HepG2 (cell line): Measurements from ENCODE around the gene RRAD. TPM values are rescaled to one million over a fixed set of nuclear protein-coding genes. Genes with fewer than 3 reads are reported as not detected.

Source experiments
- HNRNPL ChIP-seq: fragments of 200-400 bp; formaldehyde crosslinking; IDR thresholded peaks from 2 replicates; pipeline ENCODE4 v1.6.1; 2017; ENCODE audit warnings: mild to moderate bottlenecking, low read depth, low read length
- SETDB1 ChIP-seq: sonication (generic); formaldehyde crosslinking; IDR thresholded peaks from 2 replicates; pipeline ENCODE4 v1.5.1; 2020; ENCODE audit warnings: missing genetic modification reagents, mild to moderate bottlenecking, borderline replicate concordance
- THYN1 ChIP-seq: sonication (generic); formaldehyde crosslinking; IDR thresholded peaks from 2 replicates; pipeline ENCODE4 v1.8.1; 2023; ENCODE audit warnings: low read depth, mild to moderate bottlenecking, moderate library complexity, missing genetic modification reagents, borderline replicate concordance
- ZBTB7B ChIP-seq: sonication (generic); formaldehyde crosslinking; IDR thresholded peaks from 2 replicates; pipeline ENCODE4 v1.4.0; 2020; ENCODE audit warnings: missing genetic modification reagents
- ZMYM4 ChIP-seq: sonication (generic); formaldehyde crosslinking; IDR thresholded peaks from 2 replicates; pipeline ENCODE4 v1.8.1; 2023; ENCODE audit warnings: mild to moderate bottlenecking, missing genetic modification reagents
- polyA plus RNA-seq, 8 experiments: library from polyadenylated mRNA; depleted of rRNA in 3 of 8; stranded (reverse) in 7 of 8; unstranded in 1 of 8; fragments of >200 nt; fragmentation: Illumina TruSeq in 4 of 8; extraction: Trizol in 4 of 8; gene quantifications; 2 replicates each; pipeline versions ENCODE4 v1.2.1 to v1.2.3, GENCODE V29; 2011 to 2016; ENCODE audit warnings: low read depth in 4 of 8, missing spikeins in 1 of 8, mixed read lengths in 1 of 8; ENCODE audit not compliant: insufficient read depth in 1 of 8
- total RNA-seq, 5 experiments: library from RNA; depleted of rRNA; stranded (reverse); fragments of >200 nt; fragmentation: Illumina TruSeq; extraction: Trizol; gene quantifications; 2 replicates each; pipeline ENCODE4 v1.2.3, GENCODE V29; 2016; ENCODE audit warnings: low read depth in 1 of 5
- TF ChIP-seq, protein P1 (sequence below): fragments of 450-650 bp; IDR thresholded peaks from 2 replicates; pipeline ENCODE4 v1.6.1; 2017; ENCODE audit warnings: mild to moderate bottlenecking
- TF ChIP-seq, protein P2 (sequence below): sonication (generic); formaldehyde crosslinking; conservative IDR thresholded peaks from 2 replicates; pipeline ENCODE4 v1.4.0; 2020; ENCODE audit warnings: missing genetic modification reagents
- TF ChIP-seq, protein P3 (sequence below): IDR thresholded peaks from 2 replicates; pipeline ENCODE4 v1.6.1; 2016; ENCODE audit warnings: mild to moderate bottlenecking
- TF ChIP-seq, protein P4 (sequence below): sonication (generic); formaldehyde crosslinking; IDR thresholded peaks from 2 replicates; pipeline ENCODE4 v1.5.0; 2020; ENCODE audit warnings: mild to moderate bottlenecking, missing genetic modification reagents, moderate library complexity
- TF ChIP-seq, protein P5 (sequence below), 2 experiments: fragments of 450-650 bp in 1 of 2; sonication (generic) in 1 of 2; formaldehyde crosslinking in 1 of 2; IDR thresholded peaks; 2 replicates each; pipeline versions ENCODE4 v1.6.1 to v1.8.0; 2016 to 2022; ENCODE audit warnings: antibody characterized with exemption in 1 of 2, mild to moderate bottlenecking in 1 of 2, missing genetic modification reagents in 1 of 2

Gene RRAD
- total and polyA plus RNA-seq, 2 of the 13 experiments (the other 11 are each of a cell fraction or from before 2014, with no cell fraction given) = 0.80 to 1.1 TPM

GRCh38 chr16:66905633-66906539 lies 19.4 kb downstream of the RRAD start (continued):
- TF ChIP-seq, protein P1, sequence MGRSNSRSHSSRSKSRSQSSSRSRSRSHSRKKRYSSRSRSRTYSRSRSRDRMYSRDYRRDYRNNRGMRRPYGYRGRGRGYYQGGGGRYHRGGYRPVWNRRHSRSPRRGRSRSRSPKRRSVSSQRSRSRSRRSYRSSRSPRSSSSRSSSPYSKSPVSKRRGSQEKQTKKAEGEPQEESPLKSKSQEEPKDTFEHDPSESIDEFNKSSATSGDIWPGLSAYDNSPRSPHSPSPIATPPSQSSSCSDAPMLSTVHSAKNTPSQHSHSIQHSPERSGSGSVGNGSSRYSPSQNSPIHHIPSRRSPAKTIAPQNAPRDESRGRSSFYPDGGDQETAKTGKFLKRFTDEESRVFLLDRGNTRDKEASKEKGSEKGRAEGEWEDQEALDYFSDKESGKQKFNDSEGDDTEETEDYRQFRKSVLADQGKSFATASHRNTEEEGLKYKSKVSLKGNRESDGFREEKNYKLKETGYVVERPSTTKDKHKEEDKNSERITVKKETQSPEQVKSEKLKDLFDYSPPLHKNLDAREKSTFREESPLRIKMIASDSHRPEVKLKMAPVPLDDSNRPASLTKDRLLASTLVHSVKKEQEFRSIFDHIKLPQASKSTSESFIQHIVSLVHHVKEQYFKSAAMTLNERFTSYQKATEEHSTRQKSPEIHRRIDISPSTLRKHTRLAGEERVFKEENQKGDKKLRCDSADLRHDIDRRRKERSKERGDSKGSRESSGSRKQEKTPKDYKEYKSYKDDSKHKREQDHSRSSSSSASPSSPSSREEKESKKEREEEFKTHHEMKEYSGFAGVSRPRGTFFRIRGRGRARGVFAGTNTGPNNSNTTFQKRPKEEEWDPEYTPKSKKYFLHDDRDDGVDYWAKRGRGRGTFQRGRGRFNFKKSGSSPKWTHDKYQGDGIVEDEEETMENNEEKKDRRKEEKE = no peak
- TF ChIP-seq, protein P2, sequence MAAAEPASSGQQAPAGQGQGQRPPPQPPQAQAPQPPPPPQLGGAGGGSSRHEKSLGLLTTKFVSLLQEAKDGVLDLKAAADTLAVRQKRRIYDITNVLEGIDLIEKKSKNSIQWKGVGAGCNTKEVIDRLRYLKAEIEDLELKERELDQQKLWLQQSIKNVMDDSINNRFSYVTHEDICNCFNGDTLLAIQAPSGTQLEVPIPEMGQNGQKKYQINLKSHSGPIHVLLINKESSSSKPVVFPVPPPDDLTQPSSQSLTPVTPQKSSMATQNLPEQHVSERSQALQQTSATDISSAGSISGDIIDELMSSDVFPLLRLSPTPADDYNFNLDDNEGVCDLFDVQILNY (CRISPR knock-in tag) = no peak
- TF ChIP-seq ZBTB7B (CRISPR knock-in tag) = no peak; the same call in 1 of the 2 replicates
- TF ChIP-seq HNRNPL = no peak
- TF ChIP-seq ZMYM4 (CRISPR knock-in tag) = peak; percentile 83
- TF ChIP-seq, protein P3, sequence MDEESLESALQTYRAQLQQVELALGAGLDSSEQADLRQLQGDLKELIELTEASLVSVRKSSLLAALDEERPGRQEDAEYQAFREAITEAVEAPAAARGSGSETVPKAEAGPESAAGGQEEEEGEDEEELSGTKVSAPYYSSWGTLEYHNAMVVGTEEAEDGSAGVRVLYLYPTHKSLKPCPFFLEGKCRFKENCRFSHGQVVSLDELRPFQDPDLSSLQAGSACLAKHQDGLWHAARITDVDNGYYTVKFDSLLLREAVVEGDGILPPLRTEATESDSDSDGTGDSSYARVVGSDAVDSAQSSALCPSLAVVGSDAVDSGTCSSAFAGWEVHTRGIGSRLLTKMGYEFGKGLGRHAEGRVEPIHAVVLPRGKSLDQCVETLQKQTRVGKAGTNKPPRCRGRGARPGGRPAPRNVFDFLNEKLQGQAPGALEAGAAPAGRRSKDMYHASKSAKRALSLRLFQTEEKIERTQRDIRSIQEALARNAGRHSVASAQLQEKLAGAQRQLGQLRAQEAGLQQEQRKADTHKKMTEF (CRISPR knock-in tag) = peak; percentile 67
- TF ChIP-seq THYN1 = no peak
- TF ChIP-seq, protein P4, sequence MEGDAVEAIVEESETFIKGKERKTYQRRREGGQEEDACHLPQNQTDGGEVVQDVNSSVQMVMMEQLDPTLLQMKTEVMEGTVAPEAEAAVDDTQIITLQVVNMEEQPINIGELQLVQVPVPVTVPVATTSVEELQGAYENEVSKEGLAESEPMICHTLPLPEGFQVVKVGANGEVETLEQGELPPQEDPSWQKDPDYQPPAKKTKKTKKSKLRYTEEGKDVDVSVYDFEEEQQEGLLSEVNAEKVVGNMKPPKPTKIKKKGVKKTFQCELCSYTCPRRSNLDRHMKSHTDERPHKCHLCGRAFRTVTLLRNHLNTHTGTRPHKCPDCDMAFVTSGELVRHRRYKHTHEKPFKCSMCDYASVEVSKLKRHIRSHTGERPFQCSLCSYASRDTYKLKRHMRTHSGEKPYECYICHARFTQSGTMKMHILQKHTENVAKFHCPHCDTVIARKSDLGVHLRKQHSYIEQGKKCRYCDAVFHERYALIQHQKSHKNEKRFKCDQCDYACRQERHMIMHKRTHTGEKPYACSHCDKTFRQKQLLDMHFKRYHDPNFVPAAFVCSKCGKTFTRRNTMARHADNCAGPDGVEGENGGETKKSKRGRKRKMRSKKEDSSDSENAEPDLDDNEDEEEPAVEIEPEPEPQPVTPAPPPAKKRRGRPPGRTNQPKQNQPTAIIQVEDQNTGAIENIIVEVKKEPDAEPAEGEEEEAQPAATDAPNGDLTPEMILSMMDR (CRISPR knock-in tag) = 0 out of 2 replicates have a peak, but pooled peaks have one; percentile 8
- TF ChIP-seq SETDB1 (CRISPR knock-in tag) = no peak
- TF ChIP-seq, protein P5, sequence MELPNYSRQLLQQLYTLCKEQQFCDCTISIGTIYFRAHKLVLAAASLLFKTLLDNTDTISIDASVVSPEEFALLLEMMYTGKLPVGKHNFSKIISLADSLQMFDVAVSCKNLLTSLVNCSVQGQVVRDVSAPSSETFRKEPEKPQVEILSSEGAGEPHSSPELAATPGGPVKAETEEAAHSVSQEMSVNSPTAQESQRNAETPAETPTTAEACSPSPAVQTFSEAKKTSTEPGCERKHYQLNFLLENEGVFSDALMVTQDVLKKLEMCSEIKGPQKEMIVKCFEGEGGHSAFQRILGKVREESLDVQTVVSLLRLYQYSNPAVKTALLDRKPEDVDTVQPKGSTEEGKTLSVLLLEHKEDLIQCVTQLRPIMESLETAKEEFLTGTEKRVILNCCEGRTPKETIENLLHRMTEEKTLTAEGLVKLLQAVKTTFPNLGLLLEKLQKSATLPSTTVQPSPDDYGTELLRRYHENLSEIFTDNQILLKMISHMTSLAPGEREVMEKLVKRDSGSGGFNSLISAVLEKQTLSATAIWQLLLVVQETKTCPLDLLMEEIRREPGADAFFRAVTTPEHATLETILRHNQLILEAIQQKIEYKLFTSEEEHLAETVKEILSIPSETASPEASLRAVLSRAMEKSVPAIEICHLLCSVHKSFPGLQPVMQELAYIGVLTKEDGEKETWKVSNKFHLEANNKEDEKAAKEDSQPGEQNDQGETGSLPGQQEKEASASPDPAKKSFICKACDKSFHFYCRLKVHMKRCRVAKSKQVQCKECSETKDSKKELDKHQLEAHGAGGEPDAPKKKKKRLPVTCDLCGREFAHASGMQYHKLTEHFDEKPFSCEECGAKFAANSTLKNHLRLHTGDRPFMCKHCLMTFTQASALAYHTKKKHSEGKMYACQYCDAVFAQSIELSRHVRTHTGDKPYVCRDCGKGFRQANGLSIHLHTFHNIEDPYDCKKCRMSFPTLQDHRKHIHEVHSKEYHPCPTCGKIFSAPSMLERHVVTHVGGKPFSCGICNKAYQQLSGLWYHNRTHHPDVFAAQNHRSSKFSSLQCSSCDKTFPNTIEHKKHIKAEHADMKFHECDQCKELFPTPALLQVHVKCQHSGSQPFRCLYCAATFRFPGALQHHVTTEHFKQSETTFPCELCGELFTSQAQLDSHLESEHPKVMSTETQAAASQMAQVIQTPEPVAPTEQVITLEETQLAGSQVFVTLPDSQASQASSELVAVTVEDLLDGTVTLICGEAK (IDR thresholded peaks at IDR 0.05) = no peak
- TF ChIP-seq, protein P5 (CRISPR knock-in tag; IDR thresholded peaks at IDR 0.05) = no peak
